AG09309 (cell line): ENCODE results near the gene HECTD1.

Experiments
- DNase-seq: peaks from one replicate; pipeline ENCODE4 v3.0.0-alpha.2; 2010; ENCODE audit warnings: low read depth
- H3K4me3 ChIP-seq: 2 replicates; pipeline ENCODE4 v1.5.1; 2011; ENCODE audit warnings: mild to moderate bottlenecking, low read depth, low read length, moderate library complexity; ENCODE audit not compliant: control insufficient read depth
- CTCF ChIP-seq: IDR thresholded peaks from 2 replicates; pipeline ENCODE4 v1.5.1; 2011; ENCODE audit warnings: mild to moderate bottlenecking, low read depth, low read length, inconsistent platforms; ENCODE audit not compliant: insufficient read depth, control insufficient read depth; ENCODE audit errors: missing control alignments

HECTD1 gene

DNA sequence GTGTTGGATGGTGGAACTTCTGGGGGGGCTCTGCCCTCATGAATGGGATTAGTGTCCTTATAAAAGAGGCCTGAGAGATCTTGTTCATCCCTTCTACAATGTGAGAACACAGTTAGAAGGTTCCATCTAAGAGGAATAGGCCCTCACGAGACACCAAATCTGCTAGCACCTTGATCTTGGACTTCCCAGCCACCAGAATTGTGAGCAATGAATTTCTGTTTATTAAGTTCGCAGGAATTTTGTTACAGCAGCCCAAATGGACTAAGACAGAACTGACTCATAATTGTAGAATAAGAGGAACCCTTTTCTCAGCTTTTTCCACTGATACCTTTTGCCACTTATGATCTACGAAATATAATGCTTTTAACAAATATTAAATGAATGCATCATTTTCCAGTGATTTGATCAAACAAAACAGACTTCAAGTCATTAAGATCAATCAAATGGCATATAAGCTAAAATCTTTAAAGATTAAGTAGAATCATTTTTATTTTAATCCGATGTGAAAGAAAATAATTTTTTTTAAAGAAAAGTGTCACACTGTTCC, 68.2 kb downstream of the HECTD1 start:
- TF ChIP-seq CTCF = no peak
- H3K4me3 ChIP-seq = no peak overlapping the region
- no peak for DNase-seq

GRCh38 chr14:31138301-31138700, 69.3 kb downstream of the HECTD1 start:
- no peak for TF ChIP-seq CTCF
- DNase-seq = no peak
- H3K4me3 ChIP-seq = no peak overlapping the region

DNA sequence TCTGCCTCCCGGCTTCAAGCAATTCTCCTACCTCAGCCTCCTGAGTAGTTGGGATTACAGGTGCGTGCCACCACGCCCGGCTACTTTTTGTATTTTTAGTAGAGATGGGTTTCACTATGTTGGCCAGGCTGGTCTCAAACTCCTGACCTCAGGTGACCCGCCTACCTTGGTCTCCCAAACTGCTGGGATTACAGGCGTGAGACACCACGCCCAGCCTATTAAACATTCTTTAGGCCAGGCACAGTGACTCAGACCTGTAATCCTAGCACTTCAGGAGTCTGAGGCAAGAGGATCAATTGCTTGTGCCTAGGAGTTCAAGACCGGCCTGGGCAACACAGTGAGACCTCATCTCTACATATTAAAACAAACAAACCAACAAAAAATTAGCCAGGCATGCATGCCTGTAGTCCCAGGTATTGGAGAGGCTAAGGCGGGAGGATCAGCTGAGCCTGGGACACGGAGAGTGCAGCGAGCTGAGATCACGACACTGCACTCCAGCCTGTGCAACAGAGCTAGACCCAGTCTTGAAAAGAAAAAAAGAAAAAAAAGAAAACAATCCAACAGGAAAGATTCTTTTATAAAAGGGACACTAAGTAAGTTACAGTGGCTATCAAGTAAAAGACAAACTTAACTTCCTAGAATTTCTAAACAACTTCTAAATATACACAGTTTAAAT, 70.2 kb downstream of the HECTD1 start:
- no peak for TF ChIP-seq CTCF
- no peak overlapping the region for H3K4me3 ChIP-seq
- DNase-seq = no peak

GRCh38 chr14:31133133-31133532, 74.5 kb downstream of the HECTD1 start:
- H3K4me3 ChIP-seq = no peak overlapping the region
- DNase-seq = no peak
- no peak for TF ChIP-seq CTCF

DNA sequence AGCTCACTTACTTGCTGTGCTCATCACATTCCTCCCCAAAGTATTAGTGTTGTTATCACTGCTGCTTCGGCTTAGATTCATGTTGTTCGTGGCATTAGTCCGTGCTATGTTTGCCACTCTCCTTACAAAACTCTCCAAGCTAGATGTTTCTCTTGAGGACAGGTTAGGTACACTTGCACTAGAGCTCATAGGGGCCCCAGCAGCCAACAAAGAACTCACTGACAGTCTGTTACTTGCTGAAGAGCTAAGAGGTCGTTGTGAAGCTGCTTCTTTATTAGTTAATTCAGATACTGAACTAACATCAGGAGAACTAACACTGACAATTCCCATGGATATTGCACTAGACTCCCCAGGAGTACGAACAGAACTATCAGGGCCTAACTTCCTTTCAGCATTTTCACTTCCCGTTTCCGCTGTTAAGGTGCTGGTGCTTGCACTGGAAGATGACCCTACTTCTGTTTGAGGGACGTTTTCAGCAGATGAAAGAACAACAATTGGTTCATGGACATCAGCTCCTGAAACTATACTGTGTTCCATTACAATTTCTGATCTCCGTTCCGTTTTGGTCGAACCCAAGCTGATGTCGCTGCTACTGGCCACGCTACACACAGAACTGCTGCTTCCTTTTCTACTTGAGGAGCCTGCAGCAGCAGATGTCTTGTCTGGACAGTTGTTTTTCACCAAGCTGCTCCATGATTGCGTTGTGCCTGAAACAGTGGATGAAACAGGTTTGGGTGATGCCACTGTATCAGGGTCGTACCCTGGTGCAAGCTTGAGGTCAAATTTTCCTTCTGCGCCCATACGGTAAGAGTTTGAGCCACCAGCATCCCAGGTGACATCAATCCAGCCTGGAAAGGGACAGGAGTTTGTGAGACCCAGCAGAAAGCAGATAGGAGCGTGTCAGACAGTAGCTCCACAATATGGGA, 78.7 kb downstream of the HECTD1 start:
- TF ChIP-seq CTCF = no peak
- no peak overlapping the region for H3K4me3 ChIP-seq
- no peak for DNase-seq

GRCh38 chr14:31127690-31128089, 79.9 kb downstream of the HECTD1 start:
- DNase-seq = no peak
- TF ChIP-seq CTCF = no peak
- H3K4me3 ChIP-seq = no peak overlapping the region
